ENCODE results near the gene PLCB4. TPM values are rescaled to one million over a fixed set of nuclear protein-coding genes. Genes with fewer than 3 reads are reported as not detected.

The PLCB4 gene
- total RNA-seq, 1 experiment from 2014 or later, result 10.1 TPM

- no peak overlapping the region for H2BK20ac ChIP-seq (ENCODE audit: low read depth, low read length, poor library complexity, severe bottlenecking)
- no CpG with 5 or more reads among the region's 3 CpGs for WGBS (ENCODE audit: extremely low coverage, insufficient read length, low lambda C conversion rate)
- H4K5ac ChIP-seq (ENCODE audit: insufficient read length, low read depth, low read length), result no peak overlapping the region
- Mint-ChIP-seq H3K4me3 (no peak overlapping the region), H3K27me3 (ENCODE audit: low read depth) (no peaks in the 10 kb centered on the region), H3K27ac (peak overlapping the region in 1 of 3 experiments; percentile 11; a peak in 1 of 7 replicates), H3K36me3 (ENCODE audit: insufficient read depth in 1 of 3, low read depth in 3 of 3) (peaks cover 16 to 31% (median 16%) of the 10 kb centered on the region in 3 experiments), H3K4me1 (peaks cover 0 to 4% of the 10 kb centered on the region in 2 experiments; a peak in 2 of 4 replicates), H3K9me3 (peaks cover 19 to 23% of the 10 kb centered on the region in 2 experiments)
- no peak overlapping the region for H3K23ac ChIP-seq (ENCODE audit: insufficient read length, low read depth, low read length)
- no peak overlapping the region for H3K4ac ChIP-seq (ENCODE audit: low read depth, low read length)
- H3K23me2 ChIP-seq (ENCODE audit: insufficient read length, low read depth, low read length, poor library complexity, severe bottlenecking), result no peaks in the 10 kb centered on the region
- no peaks in the 10 kb centered on the region for H3K79me1 ChIP-seq (ENCODE audit: insufficient read depth, low read depth, low read length, poor library complexity, severe bottlenecking)
- H3K14ac ChIP-seq (ENCODE audit: insufficient read depth, low read length), result no peak overlapping the region
- no peak overlapping the region for H2BK15ac ChIP-seq (ENCODE audit: low read depth, low read length)
- DNase-seq, result no peak
- H4K20me1 ChIP-seq (ENCODE audit: control insufficient read depth, insufficient read depth, insufficient read length), result no peaks in the 10 kb centered on the region
- H3K27me3 ChIP-seq (ENCODE audit: insufficient read depth, low read length), result no peaks in the 10 kb centered on the region
- H3K9me3 ChIP-seq (ENCODE audit: control insufficient read depth, low read depth, low read length), result no peaks in the 10 kb centered on the region
- no peak overlapping the region for H2AFZ ChIP-seq (ENCODE audit: low read length)
- no peak for TF ChIP-seq CTCF (conservative IDR thresholded peaks at IDR 0.05)
- H4K91ac ChIP-seq (ENCODE audit: insufficient read length, low read depth, low read length), result no peak overlapping the region
- H3T11ph ChIP-seq (ENCODE audit: low read length), result no peak overlapping the region
- no peak overlapping the region for H2BK5ac ChIP-seq (ENCODE audit: insufficient read length, low read length)
- no peak overlapping the region for H2BK12ac ChIP-seq (ENCODE audit: insufficient read length, low read depth, low read length)
- no peak overlapping the region for H3K4me2 ChIP-seq (ENCODE audit: insufficient read depth, insufficient read length, low read length)
- no peaks in the 10 kb centered on the region for H3K4me1 ChIP-seq (ENCODE audit: insufficient read depth, low read length)
- no peak overlapping the region for H3K56ac ChIP-seq (ENCODE audit: insufficient read length, low read depth, low read length)
- H3K9ac ChIP-seq (ENCODE audit: extremely low read depth, insufficient read length, low read length), result no peak overlapping the region
- H3K79me2 ChIP-seq (ENCODE audit: insufficient read depth, low read length), result no peaks in the 10 kb centered on the region
- H2BK120ac ChIP-seq (ENCODE audit: low read depth, low read length, poor library complexity, severe bottlenecking), result no peak overlapping the region
- no peak overlapping the region for H2AK5ac ChIP-seq (ENCODE audit: insufficient read length, low read length)
- no peak overlapping the region for H4K8ac ChIP-seq (replicated peaks; ENCODE audit: insufficient read length, low read depth, low read length)
- H3K18ac ChIP-seq (ENCODE audit: insufficient read length, low read depth, low read length), result no peak overlapping the region
- no peak overlapping the region for H3K27ac ChIP-seq (ENCODE audit: insufficient read length, low read depth, low read length)
Measured at GRCh38 chr20:9148291-9148690, 79.4 kb downstream of the PLCB4 start.
